ENCODE measurements around the gene ZBTB8OS.

DNA sequence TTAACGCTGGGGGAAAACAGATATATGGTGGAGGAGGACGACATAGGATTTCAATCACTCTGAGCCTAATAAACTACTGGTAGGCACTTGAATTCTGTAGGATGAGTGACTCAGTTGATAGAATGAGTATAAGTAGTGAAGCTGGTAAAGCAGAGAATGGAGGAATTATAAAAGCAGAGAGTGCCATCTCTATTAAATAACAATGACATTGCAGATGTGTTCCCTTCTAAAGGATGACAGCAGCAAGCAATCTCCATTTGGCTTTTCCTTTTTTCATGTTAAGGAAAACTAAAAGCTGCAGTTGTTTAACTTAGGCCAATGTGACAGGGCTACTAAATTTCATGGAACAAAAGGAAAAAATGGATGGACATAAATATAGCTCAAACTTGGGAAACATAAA lies 17.5 kb downstream of the ZBTB8OS start:
- TF ChIP-seq, protein P1, sequence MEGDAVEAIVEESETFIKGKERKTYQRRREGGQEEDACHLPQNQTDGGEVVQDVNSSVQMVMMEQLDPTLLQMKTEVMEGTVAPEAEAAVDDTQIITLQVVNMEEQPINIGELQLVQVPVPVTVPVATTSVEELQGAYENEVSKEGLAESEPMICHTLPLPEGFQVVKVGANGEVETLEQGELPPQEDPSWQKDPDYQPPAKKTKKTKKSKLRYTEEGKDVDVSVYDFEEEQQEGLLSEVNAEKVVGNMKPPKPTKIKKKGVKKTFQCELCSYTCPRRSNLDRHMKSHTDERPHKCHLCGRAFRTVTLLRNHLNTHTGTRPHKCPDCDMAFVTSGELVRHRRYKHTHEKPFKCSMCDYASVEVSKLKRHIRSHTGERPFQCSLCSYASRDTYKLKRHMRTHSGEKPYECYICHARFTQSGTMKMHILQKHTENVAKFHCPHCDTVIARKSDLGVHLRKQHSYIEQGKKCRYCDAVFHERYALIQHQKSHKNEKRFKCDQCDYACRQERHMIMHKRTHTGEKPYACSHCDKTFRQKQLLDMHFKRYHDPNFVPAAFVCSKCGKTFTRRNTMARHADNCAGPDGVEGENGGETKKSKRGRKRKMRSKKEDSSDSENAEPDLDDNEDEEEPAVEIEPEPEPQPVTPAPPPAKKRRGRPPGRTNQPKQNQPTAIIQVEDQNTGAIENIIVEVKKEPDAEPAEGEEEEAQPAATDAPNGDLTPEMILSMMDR (conservative IDR thresholded peaks at IDR 0.05; ENCODE audit: low read depth, low read length), result no peak
- TF ChIP-seq EZH2 (IDR thresholded peaks at IDR 0.05; ENCODE audit: low read length, unreplicated experiment), result no peak
- no peak for TF ChIP-seq EZH2phosphoT487 (IDR thresholded peaks at IDR 0.05; ENCODE audit: borderline replicate concordance, low read length)
